ENCODE data around the gene DCUN1D2. TPM values are rescaled to one million over a fixed set of nuclear protein-coding genes. Genes with fewer than 3 reads are reported as not detected.
"Not testable (repeated sequence)": the region's sequence is repeated elsewhere in the genome, so short reads cannot be mapped to it uniquely, and the experiment has no call there.

DCUN1D2 gene
- total RNA-seq, 6 experiments from 2014 or later = 6.1 to 11.7 (median 9.3) TPM

DNA sequence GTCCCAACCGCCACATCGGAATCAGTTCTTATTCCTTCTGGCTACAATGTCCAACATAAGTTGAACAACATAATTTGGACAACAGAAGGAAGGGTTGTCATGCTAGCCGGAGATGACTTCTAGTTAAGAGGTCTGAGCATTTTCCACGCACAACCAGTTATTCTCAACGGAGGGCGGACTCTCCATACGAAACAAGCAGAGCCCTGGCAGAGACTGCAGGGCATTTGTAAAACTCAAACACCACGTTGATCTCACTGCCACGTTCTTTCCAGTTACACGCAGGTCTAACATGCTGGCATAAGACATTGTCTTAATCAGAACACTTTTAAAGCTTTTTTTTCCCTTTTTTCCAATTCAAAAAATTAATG is 38.3 kb upstream of the DCUN1D2 start:
- Histone ChIP-seq H3K4me3 (no peak overlapping the region), H3K27ac (no peak overlapping the region), H3K9me3 (no peaks in the 10 kb centered on the region), H3K4me1 (no peaks in the 10 kb centered on the region), H3K27me3 (no peaks in the 10 kb centered on the region), H3K36me3 (peaks cover 0 to 8% (median under 1%) of the 10 kb centered on the region in 4 donors)
- DNase-seq (no peak), ATAC-seq (no peak)
- WGBS (ENCODE audit: insufficient coverage, low coverage, low lambda C conversion rate, missing lambda C conversion rate) = 97% methylated on average over 10 of the region's 10 CpGs
- intact Hi-C loops (cut with DNase I) = no loop called here
- TF ChIP-seq, protein P1, sequence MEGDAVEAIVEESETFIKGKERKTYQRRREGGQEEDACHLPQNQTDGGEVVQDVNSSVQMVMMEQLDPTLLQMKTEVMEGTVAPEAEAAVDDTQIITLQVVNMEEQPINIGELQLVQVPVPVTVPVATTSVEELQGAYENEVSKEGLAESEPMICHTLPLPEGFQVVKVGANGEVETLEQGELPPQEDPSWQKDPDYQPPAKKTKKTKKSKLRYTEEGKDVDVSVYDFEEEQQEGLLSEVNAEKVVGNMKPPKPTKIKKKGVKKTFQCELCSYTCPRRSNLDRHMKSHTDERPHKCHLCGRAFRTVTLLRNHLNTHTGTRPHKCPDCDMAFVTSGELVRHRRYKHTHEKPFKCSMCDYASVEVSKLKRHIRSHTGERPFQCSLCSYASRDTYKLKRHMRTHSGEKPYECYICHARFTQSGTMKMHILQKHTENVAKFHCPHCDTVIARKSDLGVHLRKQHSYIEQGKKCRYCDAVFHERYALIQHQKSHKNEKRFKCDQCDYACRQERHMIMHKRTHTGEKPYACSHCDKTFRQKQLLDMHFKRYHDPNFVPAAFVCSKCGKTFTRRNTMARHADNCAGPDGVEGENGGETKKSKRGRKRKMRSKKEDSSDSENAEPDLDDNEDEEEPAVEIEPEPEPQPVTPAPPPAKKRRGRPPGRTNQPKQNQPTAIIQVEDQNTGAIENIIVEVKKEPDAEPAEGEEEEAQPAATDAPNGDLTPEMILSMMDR (IDR thresholded peaks at IDR 0.05) = no peak

DNA sequence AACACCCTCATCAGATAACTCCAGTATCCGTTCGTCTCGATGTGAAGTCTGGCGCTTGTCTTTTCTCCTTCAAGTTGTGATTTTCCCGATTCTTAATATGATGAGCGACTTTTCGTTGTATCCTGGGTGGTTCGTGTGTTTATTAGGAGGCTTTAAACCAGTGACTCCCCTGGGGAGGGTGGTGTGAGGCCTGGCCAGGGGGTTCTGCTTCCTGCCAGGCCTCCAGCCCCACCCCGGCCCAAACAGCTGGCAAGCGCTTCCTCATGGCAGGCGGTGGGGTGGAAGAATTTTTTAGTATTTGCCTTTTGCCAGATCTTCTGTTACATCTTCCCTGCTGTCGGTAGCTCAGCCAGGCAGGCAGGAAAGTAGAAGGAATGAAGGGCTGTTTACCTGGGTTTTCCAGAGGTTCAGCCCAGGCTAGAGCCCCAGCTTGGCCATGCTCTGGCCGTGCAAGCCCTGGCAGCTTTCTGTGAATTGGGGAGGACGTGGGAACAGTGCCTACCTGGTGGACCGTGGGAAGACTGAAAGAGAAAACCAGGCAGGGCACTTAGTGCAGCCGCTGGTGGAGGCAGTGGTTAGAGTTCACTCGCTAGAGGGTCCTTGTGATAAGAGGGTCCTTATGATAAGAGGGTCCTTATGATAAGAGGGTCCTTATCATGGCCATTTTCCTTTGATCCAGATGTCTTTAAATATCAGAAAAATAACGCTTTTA is 37.7 kb upstream of the DCUN1D2 start:
- H3K4me3 ChIP-seq = no peak overlapping the region
- H3K36me3 ChIP-seq = peaks cover 0 to 8% (median under 1%) of the 10 kb centered on the region in 4 donors
- TF ChIP-seq, protein P1 (IDR thresholded peaks at IDR 0.05) = no peak
- no peak for TF ChIP-seq POLR2A (IDR thresholded peaks at IDR 0.05)
- no peak for DNase-seq
- H3K4me1 ChIP-seq = no peaks in the 10 kb centered on the region
- H3K27ac ChIP-seq = no peak overlapping the region
- no peaks in the 10 kb centered on the region for H3K9me3 ChIP-seq
- intact Hi-C loops (cut with DNase I) = no loop called here
- ATAC-seq = no peak
- H3K27me3 ChIP-seq = no peaks in the 10 kb centered on the region
- 84% methylated on average over 13 of the region's 18 CpGs for WGBS (ENCODE audit: insufficient coverage, low coverage, low lambda C conversion rate, missing lambda C conversion rate)

DNA sequence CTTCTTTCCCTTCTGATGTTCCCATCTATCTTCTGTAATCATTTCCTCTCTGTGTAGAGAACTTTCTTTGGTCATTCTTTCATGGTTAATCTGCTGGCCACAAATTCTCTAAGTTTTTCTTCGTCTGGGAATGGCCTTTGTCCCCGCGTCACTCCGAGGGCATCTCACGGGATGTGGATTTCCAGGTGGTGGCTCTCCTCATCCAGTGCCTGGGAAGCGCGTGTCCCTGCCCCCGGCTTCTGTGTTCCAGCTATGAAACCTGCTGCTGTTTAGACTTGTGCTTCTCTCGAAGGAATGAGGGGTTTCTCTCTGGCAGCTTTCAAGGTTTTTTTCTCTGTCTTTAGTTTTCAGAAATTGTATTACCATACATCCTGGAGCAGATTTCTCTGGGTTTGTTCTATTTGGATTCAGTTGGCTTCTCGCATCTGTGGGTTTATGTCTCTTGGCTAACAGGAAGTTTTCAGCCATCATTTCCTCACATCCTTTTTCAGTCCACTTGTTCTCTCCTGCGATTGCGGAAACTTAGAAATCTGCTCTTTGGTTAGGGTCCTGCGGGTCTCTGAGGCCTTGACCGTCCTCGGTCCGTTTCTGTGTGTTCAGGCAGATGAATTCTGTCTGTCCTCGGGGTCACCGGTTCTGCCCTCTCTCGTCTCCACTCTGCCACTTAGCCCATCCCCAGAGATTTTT is 36.9 kb upstream of the DCUN1D2 start:
- H3K27ac ChIP-seq = no peak overlapping the region
- intact Hi-C loops (cut with DNase I) = no loop called here
- H3K36me3 ChIP-seq = peaks cover 0 to 8% (median under 1%) of the 10 kb centered on the region in 4 donors
- H3K4me1 ChIP-seq = no peaks in the 10 kb centered on the region
- no peak overlapping the region for H3K4me3 ChIP-seq
- ATAC-seq (no peak), DNase-seq (no peak)
- WGBS (ENCODE audit: insufficient coverage, low coverage, low lambda C conversion rate, missing lambda C conversion rate) = 72% methylated on average over 19 of the region's 19 CpGs
- no peaks in the 10 kb centered on the region for H3K27me3 ChIP-seq
- no peaks in the 10 kb centered on the region for H3K9me3 ChIP-seq
- TF ChIP-seq, protein P1 (IDR thresholded peaks at IDR 0.05) = no peak
- TF ChIP-seq POLR2A (IDR thresholded peaks at IDR 0.05) = no peak

DNA sequence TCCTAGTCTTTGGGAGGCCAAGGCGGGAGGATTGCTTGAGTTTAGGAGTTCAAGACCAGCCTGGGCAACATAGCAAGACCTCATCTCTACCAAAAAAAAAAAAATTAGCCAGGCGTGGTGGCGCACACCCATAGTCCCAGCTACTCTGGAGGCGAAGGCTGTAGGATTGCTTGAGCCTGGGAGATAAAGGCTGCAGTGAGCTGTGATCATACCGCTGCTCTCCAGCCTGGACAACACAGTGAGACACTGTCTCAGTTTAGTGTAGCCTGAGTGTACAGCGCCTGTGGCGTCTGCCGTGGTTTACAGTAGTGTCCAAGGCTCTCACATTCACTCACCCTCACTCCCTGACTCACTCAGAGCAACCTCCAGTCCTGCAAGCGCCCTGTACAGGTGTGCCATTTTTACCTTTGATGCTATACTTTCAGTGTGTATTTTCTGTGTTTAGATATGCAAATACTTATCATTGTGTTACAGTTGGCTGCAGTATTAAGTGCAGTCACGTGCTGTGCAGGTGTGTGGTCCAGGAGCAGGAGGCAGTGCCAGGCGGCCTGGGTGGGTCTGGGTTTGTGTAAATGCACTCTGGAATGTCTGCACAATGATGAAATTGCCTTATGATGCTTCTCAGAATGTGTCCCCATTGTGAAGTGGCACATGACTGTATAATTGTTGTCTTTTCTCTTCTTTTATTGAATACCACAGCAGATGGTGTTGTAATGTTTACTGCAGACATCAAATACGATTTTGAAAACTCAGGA is 36.1 kb upstream of the DCUN1D2 start:
- no peak for ATAC-seq
- 81% methylated on average over 6 of the region's 12 CpGs for WGBS (ENCODE audit: insufficient coverage, low coverage, low lambda C conversion rate, missing lambda C conversion rate)
- no peak for TF ChIP-seq POLR2A (IDR thresholded peaks at IDR 0.05)
- TF ChIP-seq, protein P1 (IDR thresholded peaks at IDR 0.05) = no peak

DNA sequence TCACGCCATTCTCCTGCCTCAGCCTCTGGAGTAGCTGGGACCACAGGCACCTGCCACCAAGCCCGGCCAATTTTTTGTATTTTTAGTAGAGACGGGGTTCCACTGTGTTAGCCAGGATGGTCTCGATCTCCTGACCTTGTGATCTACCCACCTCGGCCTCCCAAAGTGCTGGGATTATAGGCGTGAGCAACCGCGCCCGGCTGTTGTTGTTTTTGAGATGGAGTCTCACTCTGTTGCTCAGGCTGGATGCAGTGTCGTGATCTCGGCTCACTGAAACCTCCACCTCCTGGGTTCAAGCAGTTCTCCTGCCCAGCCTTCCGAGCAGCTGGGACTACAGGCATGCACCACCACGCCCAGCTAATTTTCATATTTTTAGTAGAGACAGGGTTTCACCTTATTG is 31.9 kb upstream of the DCUN1D2 start:
- H3K27ac ChIP-seq; H3K9me3 ChIP-seq; DNase-seq; H3K4me1 ChIP-seq; H3K4me3 ChIP-seq; H3K27me3 ChIP-seq; intact Hi-C loops (cut with DNase I); ATAC-seq: not testable (repeated sequence)
- WGBS (ENCODE audit: insufficient coverage, low coverage, low lambda C conversion rate, missing lambda C conversion rate) = no CpG with 5 or more reads among the region's 13 CpGs
- peaks cover 0 to 10% (median under 1%) of the 10 kb centered on the region in 4 donors for H3K36me3 ChIP-seq

More for the DNA sequence above, 36.1 kb upstream of the DCUN1D2 start:
- intact Hi-C loops (cut with DNase I) = no loop called here
- Histone ChIP-seq H3K27ac (no peak overlapping the region), H3K27me3 (no peaks in the 10 kb centered on the region), H3K4me3 (no peak overlapping the region), H3K36me3 (peaks cover 0 to 8% (median under 1%) of the 10 kb centered on the region in 4 donors), H3K4me1 (no peaks in the 10 kb centered on the region), H3K9me3 (no peaks in the 10 kb centered on the region)
- DNase-seq = no peak

Data from right lobe of liver (tissue), 6 donors.